HCT116 (cell line): Measurements from ENCODE around the gene CRACR2A. TPM values are rescaled to one million over a fixed set of nuclear protein-coding genes. Genes with fewer than 3 reads are reported as not detected.

Experiments used
- ATAC-seq: fragments of 200-7000 bp; cut with Tn5 transposase; 2 replicates; pipeline ENCODE4 v1.9.1; 2020; ENCODE audit warnings: mild to moderate bottlenecking, moderate library complexity
- BruUV-seq: library from RNA; stranded (reverse); fragments of 400-500 nt; replicated peaks from 2 replicates; lab custom pipeline; 2021; lab: Mats Ljungman, UMichigan
- CTCF ChIA-PET: fragments of 300-600 bp; sonication (Branson Sonifier 250); formaldehyde crosslinking; loops from one replicate; lab custom pipeline; 2021; ENCODE audit warnings: antibody characterized with exemption; lab: Charles Lee
- POLR2A ChIA-PET: fragments of 300-600, 350-600 bp; sonication (Branson Sonifier 250); formaldehyde crosslinking; loops from one replicate; lab custom pipeline; 2021; ENCODE audit warnings: antibody characterized with exemption; lab: Charles Lee
- RAD21 ChIA-PET, 2 experiments: fragments of 300-600 bp; sonication (Branson Sonifier 250); formaldehyde crosslinking; loops; one replicate each; lab custom pipeline; 2023; ENCODE audit warnings: low total read pairs in 2 of 2; ENCODE audit not compliant: uncharacterized antibody in 2 of 2, unreplicated experiment in 2 of 2, low non-redundant PET in 1 of 2; lab: Charles Lee
- DNase-seq: peaks from one replicate; pipeline ENCODE4 v3.0.0-alpha.2; 2010; ENCODE audit warnings: low read depth, low spot score
- H2AFZ ChIP-seq: fragments of 200-600 bp; shearing (Covaris generic), sonication (generic); 2 replicates; pipeline ENCODE4 v1.6.1; 2017; ENCODE audit warnings: low read depth, mixed run types, mixed read lengths, antibody characterized with exemption, low read length; ENCODE audit not compliant: poor library complexity, severe bottlenecking
- H3K27ac ChIP-seq: 2 replicates; pipeline ENCODE4 v1.5.1; 2012; ENCODE audit warnings: low read depth, low read length
- H3K27me3 ChIP-seq: fragments of 200-600 bp; sonication (generic); 2 replicates; pipeline ENCODE4 v1.6.1; 2016; ENCODE audit warnings: mixed run types, low read length, mixed read lengths; ENCODE audit not compliant: insufficient read depth
- H3K36me3 ChIP-seq, 2 experiments: fragments of 200-500 bp in 1 of 2; fragments of 200-600 bp in 1 of 2; sonication (Bioruptor generic) in 1 of 2; sonication (generic) in 1 of 2; 2 replicates each; pipeline versions ENCODE4 v1.5.1 to v1.6.1; 2014 to 2016; ENCODE audit warnings: low read length in 2 of 2, inconsistent platforms in 1 of 2, mixed read lengths in 1 of 2, mixed run types in 1 of 2; ENCODE audit not compliant: insufficient read depth in 2 of 2, control insufficient read depth in 1 of 2
- H3K4me1 ChIP-seq, 2 experiments: fragments of 200-600 bp in 1 of 2; sonication (generic) in 1 of 2; 2 replicates each; pipeline versions ENCODE4 v1.5.1 to v1.6.1; 2012 to 2017; ENCODE audit warnings: low read length in 2 of 2, inconsistent platforms in 1 of 2, mild to moderate bottlenecking in 1 of 2, mixed read lengths in 1 of 2, mixed run types in 1 of 2, moderate library complexity in 1 of 2; ENCODE audit not compliant: insufficient read depth in 2 of 2, control insufficient read depth in 1 of 2
- H3K4me2 ChIP-seq: fragments of 200-600 bp; sonication (generic); 2 replicates; pipeline ENCODE4 v1.6.1; 2017; ENCODE audit warnings: mixed run types, low read length, mixed read lengths
- H3K4me3 ChIP-seq, 2 experiments: fragments of 200-600 bp in 1 of 2; sonication (generic) in 1 of 2; replicated peaks in 1 of 2; 2 replicates each; pipeline ENCODE4 v1.5.1; 2011 to 2016; ENCODE audit warnings: low read length in 2 of 2, control low read depth in 1 of 2, low read depth in 1 of 2, mild to moderate bottlenecking in 1 of 2, mixed read lengths in 1 of 2, mixed run types in 1 of 2
- H3K79me2 ChIP-seq: fragments of 200-600 bp; sonication (generic); 2 replicates; pipeline ENCODE4 v1.6.1; 2017; ENCODE audit warnings: mild to moderate bottlenecking, mixed run types, low read length, moderate library complexity, mixed read lengths; ENCODE audit not compliant: insufficient read depth
- H3K9ac ChIP-seq: fragments of 200-600 bp; sonication (generic); 2 replicates; pipeline ENCODE4 v1.6.1; 2016; ENCODE audit warnings: low read length, mixed read lengths
- H3K9me2 ChIP-seq: fragments of 200-600 bp; sonication (generic), shearing (Covaris generic); 2 replicates; pipeline ENCODE4 v1.6.1; 2017; ENCODE audit warnings: mixed run types, mild to moderate bottlenecking, moderate library complexity; ENCODE audit not compliant: insufficient read depth
- H3K9me3 ChIP-seq, 2 experiments: fragments of 200-500 bp in 1 of 2; fragments of 200-600 bp in 1 of 2; sonication (Bioruptor generic) in 1 of 2; sonication (generic) in 1 of 2; 2 replicates each; pipeline ENCODE4 v1.6.1; 2014 to 2017; ENCODE audit warnings: low read length in 2 of 2, mixed read lengths in 2 of 2, inconsistent platforms in 1 of 2, low read depth in 1 of 2, mild to moderate bottlenecking in 1 of 2, mixed run types in 1 of 2, moderate library complexity in 1 of 2; ENCODE audit not compliant: control insufficient read depth in 1 of 2, insufficient read depth in 1 of 2
- H4K20me1 ChIP-seq: fragments of 200-600 bp; sonication (generic), shearing (Covaris generic); 2 replicates; pipeline ENCODE4 v1.6.1; 2017; ENCODE audit warnings: mixed run types, mild to moderate bottlenecking, moderate library complexity; ENCODE audit not compliant: insufficient read depth
- CBX3 ChIP-seq: IDR thresholded peaks from 2 replicates; pipeline ENCODE4 v1.6.1; 2012; ENCODE audit warnings: low read depth
- CEBPB ChIP-seq: IDR thresholded peaks from 2 replicates; pipeline ENCODE4 v1.6.1; 2012; ENCODE audit warnings: low read depth
- EGR1 ChIP-seq: IDR thresholded peaks from 2 replicates; pipeline ENCODE4 v1.6.1; 2012; ENCODE audit warnings: low read depth
- EZH2 ChIP-seq: fragments of 200-600 bp; sonication (generic); IDR thresholded peaks from 2 replicates; pipeline ENCODE4 v1.6.1; 2017; ENCODE audit warnings: antibody characterized with exemption, mixed run types
- FOSL1 ChIP-seq: IDR thresholded peaks from 2 replicates; pipeline ENCODE4 v1.6.1; 2012; ENCODE audit warnings: low read depth
- JUND ChIP-seq: IDR thresholded peaks from 2 replicates; pipeline ENCODE4 v1.6.1; 2012
- RAD21 ChIP-seq: IDR thresholded peaks from 2 replicates; pipeline ENCODE4 v1.6.1; 2012; ENCODE audit warnings: low read depth, mild to moderate bottlenecking
- SRF ChIP-seq: IDR thresholded peaks from 2 replicates; pipeline ENCODE4 v1.6.1; 2012; ENCODE audit warnings: low read depth
- TCF7L2 ChIP-seq: IDR thresholded peaks from 2 replicates; pipeline ENCODE4 v1.7.0; 2011; ENCODE audit warnings: borderline replicate concordance, inconsistent platforms; ENCODE audit not compliant: insufficient read depth, insufficient read length; ENCODE audit errors: extremely low read depth
- YY1 ChIP-seq: IDR thresholded peaks from 2 replicates; pipeline ENCODE4 v1.6.1; 2011; ENCODE audit warnings: low read length, low read depth, moderate library complexity, mild to moderate bottlenecking; ENCODE audit not compliant: insufficient replicate concordance; ENCODE audit errors: extremely low read depth
- ZFX ChIP-seq: fragments of 450-650 bp; IDR thresholded peaks from 2 replicates; pipeline ENCODE4 v1.6.1; 2017
- ZNF274 ChIP-seq: fragments of 200-500 bp; sonication (Bioruptor generic); IDR thresholded peaks from 2 replicates; pipeline ENCODE4 v1.6.1; 2014; ENCODE audit warnings: mild to moderate bottlenecking, low read depth, low read length, inconsistent platforms
- intact Hi-C: fragments of 100-400 bp; cut with micrococcal nuclease; formaldehyde crosslinking; loops from 2 replicates; pipeline ENCODE4 v1.10.0; 2022
- total RNA-seq: library from RNA; stranded (reverse); gene quantifications from one replicate; pipeline ENCODE4 v1.2.1, GENCODE V29; 2021; ENCODE audit not compliant: unreplicated experiment
- TF ChIP-seq, protein P1 (sequence below): IDR thresholded peaks from 2 replicates; pipeline ENCODE4 v1.6.1; 2012
- TF ChIP-seq, protein P2 (sequence below): IDR thresholded peaks from 2 replicates; pipeline ENCODE4 v1.6.1; 2011; ENCODE audit warnings: mild to moderate bottlenecking, low read length, moderate library complexity; ENCODE audit not compliant: insufficient replicate concordance; ENCODE audit errors: extremely low read depth
- TF ChIP-seq, protein P3 (sequence below), 3 experiments: fragments of 200-600 bp in 1 of 3; sonication (generic) in 1 of 3; IDR thresholded peaks in 2 of 3; conservative IDR thresholded peaks in 1 of 3; 2 replicates each; pipeline ENCODE4 v1.5.1; 2012 to 2017; ENCODE audit warnings: low read depth in 2 of 3, low read length in 2 of 3, antibody characterized with exemption in 1 of 3, borderline replicate concordance in 1 of 3, control low read depth in 1 of 3, mild to moderate bottlenecking in 1 of 3, mixed read lengths in 1 of 3, mixed run types in 1 of 3, moderate library complexity in 1 of 3; ENCODE audit not compliant: insufficient read depth in 1 of 3
- TF ChIP-seq, protein P4 (sequence below): IDR thresholded peaks from 2 replicates; pipeline ENCODE4 v1.6.1; 2012

Gene CRACR2A
- total RNA-seq, 1 experiment from 2014 or later, result 18.4 TPM

DNA sequence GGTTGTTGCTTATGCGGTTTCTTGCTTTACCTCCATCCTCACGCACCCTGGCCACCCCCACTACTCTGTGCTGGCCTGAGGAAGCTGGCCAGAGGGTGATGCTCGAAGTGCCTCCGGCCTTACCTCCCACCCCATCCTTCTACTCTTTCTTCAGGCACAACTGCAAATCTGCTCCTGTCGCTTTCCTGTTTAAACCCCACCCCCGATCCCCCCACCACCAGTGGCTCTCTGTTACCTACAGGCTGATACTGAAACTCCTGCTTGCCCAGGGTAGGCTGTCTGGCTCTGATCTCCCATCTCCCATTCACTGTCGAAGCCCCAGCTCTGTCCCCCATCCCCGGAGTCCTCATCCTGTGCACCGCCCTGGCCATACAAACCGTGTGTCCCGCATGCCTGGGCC, 150.4 kb downstream of the CRACR2A start:
- ChIA-PET RAD21 (interaction anchor here in 1 of 2 experiments (0.8 kb wide), 1 partner anchor 674 kb away, joined by 3 read pairs; no protein-coding TSS in a partner anchor), POLR2A (no interaction called here), CTCF (no interaction called here)
- H3K4me1 ChIP-seq, result no peaks in the 10 kb centered on the region
- no peak overlapping the region for H3K4me2 ChIP-seq
- no peak overlapping the region for H3K9ac ChIP-seq
- H3K9me3 ChIP-seq, result no peaks in the 10 kb centered on the region
- no peak overlapping the region for H2AFZ ChIP-seq
- H3K4me3 ChIP-seq, result no peak overlapping the region
- DNase-seq (no peak), ATAC-seq (no peak)
- H3K79me2 ChIP-seq, result no peaks in the 10 kb centered on the region
- H4K20me1 ChIP-seq, result no peaks in the 10 kb centered on the region
- intact Hi-C loops, result no loop called here
- H3K27ac ChIP-seq, result no peak overlapping the region
- H3K36me3 ChIP-seq, result no peaks in the 10 kb centered on the region
- TF ChIP-seq, protein P1, sequence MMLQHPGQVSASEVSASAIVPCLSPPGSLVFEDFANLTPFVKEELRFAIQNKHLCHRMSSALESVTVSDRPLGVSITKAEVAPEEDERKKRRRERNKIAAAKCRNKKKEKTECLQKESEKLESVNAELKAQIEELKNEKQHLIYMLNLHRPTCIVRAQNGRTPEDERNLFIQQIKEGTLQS, result no peak
- TF ChIP-seq SRF (no peak), CBX3 (no peak), CEBPB (no peak), TCF7L2 (no peak), ZFX (no peak), FOSL1 (no peak), RAD21 (no peak), EGR1 (no peak), ZNF274 (no peak), EZH2 (no peak), JUND (no peak), YY1 (no peak)
- TF ChIP-seq, protein P2, sequence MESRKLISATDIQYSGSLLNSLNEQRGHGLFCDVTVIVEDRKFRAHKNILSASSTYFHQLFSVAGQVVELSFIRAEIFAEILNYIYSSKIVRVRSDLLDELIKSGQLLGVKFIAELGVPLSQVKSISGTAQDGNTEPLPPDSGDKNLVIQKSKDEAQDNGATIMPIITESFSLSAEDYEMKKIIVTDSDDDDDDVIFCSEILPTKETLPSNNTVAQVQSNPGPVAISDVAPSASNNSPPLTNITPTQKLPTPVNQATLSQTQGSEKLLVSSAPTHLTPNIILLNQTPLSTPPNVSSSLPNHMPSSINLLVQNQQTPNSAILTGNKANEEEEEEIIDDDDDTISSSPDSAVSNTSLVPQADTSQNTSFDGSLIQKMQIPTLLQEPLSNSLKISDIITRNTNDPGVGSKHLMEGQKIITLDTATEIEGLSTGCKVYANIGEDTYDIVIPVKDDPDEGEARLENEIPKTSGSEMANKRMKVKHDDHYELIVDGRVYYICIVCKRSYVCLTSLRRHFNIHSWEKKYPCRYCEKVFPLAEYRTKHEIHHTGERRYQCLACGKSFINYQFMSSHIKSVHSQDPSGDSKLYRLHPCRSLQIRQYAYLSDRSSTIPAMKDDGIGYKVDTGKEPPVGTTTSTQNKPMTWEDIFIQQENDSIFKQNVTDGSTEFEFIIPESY, result no peak
- TF ChIP-seq, protein P3, sequence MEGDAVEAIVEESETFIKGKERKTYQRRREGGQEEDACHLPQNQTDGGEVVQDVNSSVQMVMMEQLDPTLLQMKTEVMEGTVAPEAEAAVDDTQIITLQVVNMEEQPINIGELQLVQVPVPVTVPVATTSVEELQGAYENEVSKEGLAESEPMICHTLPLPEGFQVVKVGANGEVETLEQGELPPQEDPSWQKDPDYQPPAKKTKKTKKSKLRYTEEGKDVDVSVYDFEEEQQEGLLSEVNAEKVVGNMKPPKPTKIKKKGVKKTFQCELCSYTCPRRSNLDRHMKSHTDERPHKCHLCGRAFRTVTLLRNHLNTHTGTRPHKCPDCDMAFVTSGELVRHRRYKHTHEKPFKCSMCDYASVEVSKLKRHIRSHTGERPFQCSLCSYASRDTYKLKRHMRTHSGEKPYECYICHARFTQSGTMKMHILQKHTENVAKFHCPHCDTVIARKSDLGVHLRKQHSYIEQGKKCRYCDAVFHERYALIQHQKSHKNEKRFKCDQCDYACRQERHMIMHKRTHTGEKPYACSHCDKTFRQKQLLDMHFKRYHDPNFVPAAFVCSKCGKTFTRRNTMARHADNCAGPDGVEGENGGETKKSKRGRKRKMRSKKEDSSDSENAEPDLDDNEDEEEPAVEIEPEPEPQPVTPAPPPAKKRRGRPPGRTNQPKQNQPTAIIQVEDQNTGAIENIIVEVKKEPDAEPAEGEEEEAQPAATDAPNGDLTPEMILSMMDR (IDR thresholded peaks at IDR 0.05 in 2 of 3, conservative IDR thresholded peaks at IDR 0.05 in 1 of 3; ENCODE audit: borderline replicate concordance in 1 of 3, insufficient read depth in 1 of 3, low read depth in 2 of 3, low read length in 2 of 3), result no peak
- TF ChIP-seq, protein P4, sequence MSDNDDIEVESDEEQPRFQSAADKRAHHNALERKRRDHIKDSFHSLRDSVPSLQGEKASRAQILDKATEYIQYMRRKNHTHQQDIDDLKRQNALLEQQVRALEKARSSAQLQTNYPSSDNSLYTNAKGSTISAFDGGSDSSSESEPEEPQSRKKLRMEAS, result no peak
- H3K27me3 ChIP-seq, result no peaks in the 10 kb centered on the region; the same call in 1 of the 2 replicates
- H3K9me2 ChIP-seq, result no peaks in the 10 kb centered on the region
- no TSS peak for BruUV-seq
